Middle frontal gyrus (tissue), 1 donor: ENCODE results near the gene PTPRG.

ENCODE experiments used
- DNase-seq: peaks from one replicate; pipeline ENCODE4 v3.0.0-alpha.2; 2015; ENCODE audit warnings: low spot score; ENCODE audit errors: extremely low spot score

Gene PTPRG

DNA sequence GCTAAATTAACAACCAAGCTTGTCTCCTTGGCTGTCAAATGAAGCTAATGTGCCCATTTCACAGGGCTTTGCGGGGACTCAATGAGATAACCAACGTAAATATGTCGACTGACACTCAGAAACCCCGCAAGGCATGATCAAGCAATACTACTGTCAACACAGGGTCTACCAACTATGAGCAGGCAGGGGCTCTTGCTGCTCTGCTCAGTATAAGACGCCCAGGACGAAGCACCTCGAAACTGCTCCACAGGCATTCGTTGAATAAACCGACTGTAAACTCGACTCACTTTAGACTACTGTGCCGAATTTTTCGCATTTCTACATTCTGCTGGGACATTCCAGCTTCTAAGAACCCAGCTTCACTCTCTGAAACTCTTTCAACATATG lies 757.0 kb downstream of the PTPRG start:
- DNase-seq, result no peak

DNA sequence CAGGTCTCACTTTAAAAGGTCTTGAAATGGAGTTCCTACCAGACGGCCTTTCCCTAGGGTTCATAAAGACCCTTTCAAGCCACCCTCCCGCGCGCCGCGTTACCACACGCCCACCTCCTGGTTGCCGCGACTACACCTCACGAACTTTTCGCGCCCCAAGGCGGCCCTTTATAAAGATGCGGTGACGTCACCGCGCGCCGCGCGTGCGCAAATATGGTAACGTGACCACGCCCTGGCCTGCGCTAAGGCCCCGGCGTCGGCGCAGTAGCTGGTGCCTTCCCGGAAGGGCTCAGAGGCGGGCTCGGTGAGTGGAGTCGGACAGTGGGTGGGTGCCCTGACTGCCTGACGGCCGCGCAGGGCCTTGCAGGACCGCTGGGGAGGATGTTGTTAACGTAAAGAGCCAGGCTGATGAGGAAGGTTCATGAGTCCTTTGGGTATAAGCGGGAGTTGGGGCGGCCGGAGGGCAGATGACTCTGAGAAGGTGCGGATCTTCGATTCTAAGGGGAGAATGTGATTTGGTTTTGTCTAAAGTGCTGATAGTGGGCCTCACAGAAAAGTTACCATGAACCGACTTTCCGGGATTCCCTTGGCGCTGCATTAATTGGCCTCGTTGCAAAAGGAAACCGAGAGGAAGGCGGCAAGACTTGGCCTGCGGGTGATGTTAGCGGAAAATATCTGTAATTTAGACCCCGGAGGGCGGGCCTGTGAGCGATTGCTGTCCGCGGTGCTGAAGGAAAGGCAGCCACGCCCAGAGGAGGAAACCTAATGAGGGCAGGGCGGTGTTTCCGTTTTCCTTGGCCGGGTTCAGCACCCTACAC lies 757.6 kb downstream of the PTPRG start:
- DNase-seq, result peak; percentile 74

DNA sequence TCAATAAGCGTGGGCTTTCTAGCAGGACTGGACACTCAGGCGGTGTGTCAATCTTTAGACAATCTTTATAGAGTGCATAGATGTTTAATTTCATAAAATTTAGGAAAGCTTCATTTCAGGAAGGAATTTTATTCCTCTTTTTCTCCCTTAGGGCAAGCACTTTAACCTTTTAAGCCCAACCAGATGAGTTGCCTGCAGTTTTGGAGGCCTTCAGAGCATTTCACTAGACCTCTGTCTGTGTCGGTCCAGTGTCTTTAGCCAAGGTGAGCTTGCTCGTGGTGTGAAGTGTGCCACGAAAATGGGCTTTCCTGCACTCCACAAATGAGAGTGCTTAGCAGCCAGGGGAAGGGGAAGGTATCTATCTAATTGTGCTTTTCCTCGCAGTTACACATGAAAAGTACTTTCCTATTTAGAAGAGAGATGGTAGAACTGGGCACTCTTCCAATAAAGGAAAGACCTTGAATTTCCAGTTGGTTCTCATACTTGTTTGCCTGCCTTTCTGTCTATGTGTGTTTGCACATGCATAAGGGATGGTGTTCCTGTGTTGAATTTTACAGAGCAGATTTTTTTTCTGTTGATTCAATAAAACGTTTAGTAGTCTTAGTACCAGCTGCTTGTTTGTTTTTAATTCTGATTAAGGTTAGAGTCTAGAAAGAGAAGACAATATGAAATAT lies 758.3 kb downstream of the PTPRG start:
- DNase-seq, result no peak

DNA sequence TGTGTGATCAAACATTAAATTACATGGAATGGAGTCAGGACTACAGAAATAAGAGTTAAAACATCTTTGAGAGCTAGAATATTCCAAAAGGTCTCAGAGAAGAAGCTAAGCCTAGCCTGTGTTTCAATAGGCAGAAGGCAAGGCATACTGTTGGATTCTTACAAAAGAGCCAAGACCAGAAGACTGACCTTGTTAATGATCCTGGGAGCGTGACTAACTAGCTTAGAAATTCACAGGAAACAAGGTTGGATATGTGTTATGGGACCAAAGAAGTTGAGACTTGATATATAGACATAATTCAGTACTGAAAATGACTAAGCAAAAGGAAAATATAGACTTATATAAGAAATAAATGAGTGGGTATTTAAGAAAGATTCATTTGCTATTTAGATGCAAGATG lies 761.9 kb downstream of the PTPRG start:
- DNase-seq, result no peak

DNA sequence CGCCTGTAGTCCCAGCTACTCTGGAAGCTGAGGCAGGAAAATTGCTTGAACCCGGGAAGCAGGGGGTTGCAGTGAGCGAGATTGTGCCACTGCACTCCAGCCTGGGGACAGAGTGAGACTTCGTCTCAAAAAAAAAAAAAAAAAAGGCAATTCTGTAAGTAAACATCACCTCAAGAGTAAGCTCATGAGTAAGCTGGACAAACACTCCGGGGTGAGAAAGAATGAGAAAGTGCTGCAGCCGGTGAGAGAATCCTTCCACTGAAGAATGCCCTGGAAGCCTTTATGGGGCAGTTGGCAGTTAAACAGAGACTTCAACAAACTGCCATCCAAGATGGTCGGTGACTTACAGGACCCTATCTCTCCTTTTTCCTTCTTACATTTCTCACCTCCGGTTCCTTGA lies 764.5 kb downstream of the PTPRG start:
- no peak for DNase-seq

DNA sequence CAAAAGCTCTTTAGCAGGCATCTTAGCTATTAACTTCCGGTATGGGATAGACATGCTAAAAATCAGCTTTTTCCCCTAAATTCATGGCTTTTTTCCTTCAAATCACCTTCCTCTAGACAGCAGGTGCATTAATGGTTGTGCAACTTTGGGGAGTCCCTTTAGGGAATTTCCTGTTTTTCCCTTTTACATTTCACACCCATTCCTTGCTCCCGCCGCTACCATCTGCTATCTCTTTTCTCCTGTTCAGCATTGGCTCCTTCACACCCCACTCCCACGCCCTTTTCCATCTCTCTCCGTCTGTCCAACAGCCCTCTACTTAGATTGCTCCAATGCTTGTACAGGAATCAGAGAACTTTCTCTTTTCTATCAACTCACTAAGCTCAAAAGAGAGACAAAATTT lies 768.6 kb downstream of the PTPRG start:
- peak; percentile 31 for DNase-seq

DNA sequence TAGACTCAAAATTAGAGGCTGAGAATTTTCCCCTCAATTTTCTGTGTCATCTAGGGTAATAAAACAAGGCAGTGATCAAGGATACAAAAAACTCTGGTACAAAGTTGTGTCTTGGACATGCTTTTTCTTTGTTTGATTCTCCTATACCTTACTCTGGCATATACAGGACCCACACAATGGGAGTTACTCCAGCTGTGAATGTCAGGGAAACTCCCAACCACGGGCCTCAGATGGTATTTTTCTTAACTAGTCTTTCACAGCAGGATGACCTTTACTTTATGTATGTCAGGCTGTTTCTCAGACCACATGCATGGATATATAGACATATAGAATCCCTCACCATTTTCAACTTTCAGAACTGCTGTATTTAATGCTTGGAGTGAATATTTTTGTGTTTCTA lies 770.6 kb downstream of the PTPRG start:
- no peak for DNase-seq

DNA sequence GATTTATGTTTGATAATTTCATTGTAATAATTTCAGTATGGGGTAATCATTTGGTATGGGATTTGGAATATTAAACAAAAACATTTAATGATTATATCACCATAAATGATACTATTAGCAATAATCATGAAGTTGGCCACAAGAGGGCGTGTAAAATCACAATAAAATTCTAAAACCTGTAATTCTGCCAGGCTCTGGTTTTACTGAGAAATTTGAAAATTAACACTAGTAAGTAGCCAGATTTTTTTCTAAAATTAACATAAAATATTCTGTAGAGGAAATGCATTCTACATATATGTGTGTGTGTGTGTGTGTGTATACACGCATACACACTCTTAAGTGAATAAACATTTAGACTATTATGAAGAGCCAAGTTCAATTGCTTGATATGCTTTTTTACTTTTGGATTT lies 771.5 kb downstream of the PTPRG start:
- DNase-seq, result peak; percentile 36

DNA sequence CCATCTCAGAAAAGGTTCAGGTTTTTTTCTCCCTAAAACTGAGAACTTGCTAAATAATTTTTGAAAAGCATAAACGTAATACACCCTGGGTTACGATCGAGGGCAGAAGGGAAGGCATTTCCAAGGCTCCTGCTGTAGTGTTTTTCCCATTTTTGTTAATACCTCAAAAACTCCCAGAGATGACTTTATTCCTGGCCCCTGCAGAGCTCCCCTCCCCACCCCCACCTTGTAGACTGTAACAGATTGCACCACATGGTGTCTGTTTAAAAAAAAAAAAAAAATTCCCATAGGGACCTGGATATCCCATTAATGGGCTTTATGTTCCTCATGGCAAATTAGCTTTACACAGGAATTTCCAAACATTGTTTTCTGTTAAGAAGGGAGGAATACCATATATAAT lies 773.8 kb downstream of the PTPRG start:
- DNase-seq, result no peak

DNA sequence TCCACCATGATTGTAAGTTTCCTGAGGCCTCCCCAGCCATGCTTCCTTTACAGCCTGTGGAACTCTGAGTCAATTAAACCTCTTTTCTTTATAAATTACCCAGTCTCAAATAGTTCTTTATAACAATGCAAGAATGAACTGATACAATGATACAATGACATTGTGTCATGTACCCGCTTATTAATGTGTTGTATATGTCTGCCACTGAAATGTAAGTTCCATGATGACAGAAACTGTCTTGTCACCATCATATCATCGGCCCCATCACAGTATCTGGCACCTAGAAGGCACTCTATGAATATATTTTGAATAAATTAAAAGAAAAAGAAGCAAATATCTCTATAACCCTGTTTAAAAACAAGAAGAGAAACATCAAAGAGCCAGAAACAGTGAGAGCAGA lies 782.4 kb downstream of the PTPRG start:
- no peak for DNase-seq
